ENCODE measurements around the gene EOLA2.

DNA sequence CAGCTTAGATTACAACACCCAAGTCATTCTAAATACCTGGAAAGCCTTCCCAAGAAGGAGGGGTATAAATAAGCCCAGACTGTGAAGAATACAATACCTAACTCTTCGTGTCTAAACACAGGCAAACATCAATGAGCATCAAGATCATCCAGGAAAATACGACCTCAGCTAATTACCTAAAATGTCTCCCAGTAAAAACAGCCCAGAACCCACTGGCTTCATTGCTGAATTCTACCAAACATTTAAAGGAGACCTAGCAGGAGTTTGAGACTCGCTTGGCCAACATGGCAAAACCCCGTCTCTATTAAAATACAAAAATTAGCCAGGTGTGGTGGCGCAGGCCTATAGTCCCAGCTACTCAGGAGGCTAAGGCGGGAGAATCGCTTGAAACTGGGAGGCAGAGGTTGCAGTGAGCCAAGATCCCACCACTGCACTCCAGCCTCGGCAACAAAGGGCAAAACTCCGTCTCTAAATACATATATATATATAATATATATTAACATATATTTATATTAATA lies 28.1 kb downstream of the EOLA2 start:
- TF ChIP-seq POLR2AphosphoS5 (IDR thresholded peaks at IDR 0.05) (no peak), POLR2A (IDR thresholded peaks at IDR 0.05) (no peak)
- TF ChIP-seq, protein P1, sequence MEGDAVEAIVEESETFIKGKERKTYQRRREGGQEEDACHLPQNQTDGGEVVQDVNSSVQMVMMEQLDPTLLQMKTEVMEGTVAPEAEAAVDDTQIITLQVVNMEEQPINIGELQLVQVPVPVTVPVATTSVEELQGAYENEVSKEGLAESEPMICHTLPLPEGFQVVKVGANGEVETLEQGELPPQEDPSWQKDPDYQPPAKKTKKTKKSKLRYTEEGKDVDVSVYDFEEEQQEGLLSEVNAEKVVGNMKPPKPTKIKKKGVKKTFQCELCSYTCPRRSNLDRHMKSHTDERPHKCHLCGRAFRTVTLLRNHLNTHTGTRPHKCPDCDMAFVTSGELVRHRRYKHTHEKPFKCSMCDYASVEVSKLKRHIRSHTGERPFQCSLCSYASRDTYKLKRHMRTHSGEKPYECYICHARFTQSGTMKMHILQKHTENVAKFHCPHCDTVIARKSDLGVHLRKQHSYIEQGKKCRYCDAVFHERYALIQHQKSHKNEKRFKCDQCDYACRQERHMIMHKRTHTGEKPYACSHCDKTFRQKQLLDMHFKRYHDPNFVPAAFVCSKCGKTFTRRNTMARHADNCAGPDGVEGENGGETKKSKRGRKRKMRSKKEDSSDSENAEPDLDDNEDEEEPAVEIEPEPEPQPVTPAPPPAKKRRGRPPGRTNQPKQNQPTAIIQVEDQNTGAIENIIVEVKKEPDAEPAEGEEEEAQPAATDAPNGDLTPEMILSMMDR (IDR thresholded peaks at IDR 0.05): no peak
